Psoas muscle (tissue), 8 donors: Measurements from ENCODE around the gene SFSWAP. TPM values are rescaled to one million over a fixed set of nuclear protein-coding genes. Genes with fewer than 3 reads are reported as not detected.
A peak's percentile ranks its signal among the peaks of the same experiment; 100 is the strongest.

Source experiments
- ATAC-seq, 4 donors: fragments of 200-7000 bp; cut with Tn5 transposase; one replicate each; pipeline ENCODE4 v1.9.1; 2020; ENCODE audit warnings: moderate library complexity in 3 of 4, mild to moderate bottlenecking in 2 of 4
- DNase-seq, 2 donors: peaks; one replicate each; pipeline ENCODE4 v3.0.0-alpha.2; 2020
- H3K27ac ChIP-seq: fragments of 200-600 bp; one replicate; pipeline ENCODE4 v1.8.0; 2022
- H3K27me3 ChIP-seq, 3 donors: fragments of 200-600 bp in 1 of 3; one replicate each; pipeline versions ENCODE4 v1.6.1 to v1.8.0; 2013 to 2022; ENCODE audit warnings: low read length in 2 of 3, mild to moderate bottlenecking in 2 of 3, moderate library complexity in 1 of 3; ENCODE audit not compliant: insufficient read depth in 3 of 3
- H3K36me3 ChIP-seq, 2 donors: fragments of 200-600 bp in 1 of 2; one replicate each; pipeline versions ENCODE4 v1.6.1 to v1.8.0; 2013 to 2022; ENCODE audit warnings: low read depth in 1 of 2, mild to moderate bottlenecking in 1 of 2, moderate library complexity in 1 of 2; ENCODE audit not compliant: insufficient read depth in 1 of 2
- H3K4me1 ChIP-seq: fragments of 200-600 bp; one replicate; pipeline ENCODE4 v1.8.0; 2022
- H3K4me3 ChIP-seq: fragments of 200-600 bp; one replicate; pipeline ENCODE4 v1.8.0; 2022; ENCODE audit warnings: mild to moderate bottlenecking
- H3K9me3 ChIP-seq: fragments of 200-600 bp; one replicate; pipeline ENCODE4 v1.8.0; 2022
- CTCF ChIP-seq: fragments of 200-600 bp; IDR thresholded peaks from one replicate; pipeline ENCODE4 v1.8.0; 2022; ENCODE audit warnings: antibody characterized with exemption
- WGBS, 3 donors: extraction: QIAGEN DNeasy Blood & Tissue Kit; methylation state at CpG; one replicate each; pipeline versions ENCODE4 v1.1.6 to v1.1.7; 2013; 5-methylcytosine and 5-hydroxymethylcytosine counted together
- intact Hi-C, 2 donors: fragments of 100-400 bp; cut with DNase I; formaldehyde crosslinking; loops; one replicate each; pipeline versions ENCODE4 v1.11.0 to v1.14.2; 2022
- polyA plus RNA-seq, 3 donors: library from polyadenylated mRNA; stranded (reverse); fragments of 200-250 nt; gene quantifications; one replicate each; pipeline ENCODE4 v1.2.3, GENCODE V29; 2013
- total RNA-seq, 4 donors: library from RNA; stranded (reverse); fragmentation: NEBNext Ultra II Directional in 2 of 4; extraction: Animal tissue kit (Norgen Biotek cat#: 25700) in 2 of 4; gene quantifications; one replicate each; pipeline versions ENCODE4 v1.2.1 to v1.2.4, GENCODE V29; 2021 to 2023
- donor health status: healthy with polysubstance abuse.
- donor health status: DM: no; HTN: no; CAD: no; lungs with moderate emphysema.
- donor health status: Bipolar disorder and iron deficiency.
- donor health status: healthy.
- donor health status: DM: yes; HTN: yes; CAD: no.
- donor health status: DM: no; HTN: no; CAD: no.
- donor health status: DM: no; HTN: no; CAD: no.
- donor health status: DM: yes; HTN: yes; CAD: no.

Gene SFSWAP
- total and polyA plus RNA-seq, 7 donors = 19.4 to 34.3 (median 23.5) TPM

GRCh38 chr12:131825146-131825892, 114.4 kb downstream of the SFSWAP start:
- H3K4me3 ChIP-seq = no peak overlapping the region
- ATAC-seq (peak in 1 of 4 donors; percentile 22), DNase-seq (no peak)
- no peak for TF ChIP-seq CTCF
- H3K4me1 ChIP-seq = peaks cover 5% of the 10 kb centered on the region
- 30 to 44% (median 34%) methylated on average over 18 of the region's 18 CpGs for WGBS, 3 donors
- H3K27ac ChIP-seq = no peak overlapping the region
- no peaks in the 10 kb centered on the region for H3K36me3 ChIP-seq
- intact Hi-C loops = loop anchor here in 1 of 2 donors (10.0 kb wide), 1 partner anchor 911 kb away; no protein-coding TSS in a partner anchor
- H3K9me3 ChIP-seq = no peaks in the 10 kb centered on the region
- H3K27me3 ChIP-seq = peaks cover 0 to 59% (median 9%) of the 10 kb centered on the region in 3 donors

- no peak overlapping the region for H3K4me3 ChIP-seq
- peaks cover 0 to 65% (median 7%) of the 10 kb centered on the region in 3 donors for H3K27me3 ChIP-seq
- H3K9me3 ChIP-seq = no peaks in the 10 kb centered on the region
- 65 to 70% (median 68%) methylated on average over 23 of the region's 23 CpGs for WGBS, 3 donors
- H3K36me3 ChIP-seq = no peaks in the 10 kb centered on the region
- intact Hi-C loops = loop anchor here in 1 of 2 donors (10.0 kb wide), 1 partner anchor 912 kb away; no protein-coding TSS in a partner anchor
- DNase-seq (no peak), ATAC-seq (no peak)
- peaks cover 5% of the 10 kb centered on the region for H3K4me1 ChIP-seq
- no peak overlapping the region for H3K27ac ChIP-seq
- TF ChIP-seq CTCF = no peak
Observed at GRCh38 chr12:131826097-131826928, 115.4 kb downstream of the SFSWAP start.

GRCh38 chr12:131827961-131828534, 117.2 kb downstream of the SFSWAP start, which contains the start of gene MMP17:
Gene MMP17, plus strand, starts transcription at chr12:131828393. Its CDS starts 102 bp downstream, at chr12:131828495.
- peak; percentile 74 to 79 for DNase-seq
- Histone ChIP-seq H3K4me3 (peak within 1 kb of the TSS; percentile 64), H3K4me1 (peaks cover 5% of the 10 kb centered on the region), H3K27ac (no peak within 1 kb of the TSS), H3K9me3 (no peaks in the 10 kb centered on the region), H3K36me3 (no peaks in the 10 kb centered on the region), H3K27me3 (peaks cover 0 to 73% (median 7%) of the 10 kb centered on the region in 3 donors)
- TF ChIP-seq CTCF = no peak
- WGBS, 3 donors = 0 to 1% (median 0%) methylated on average over 50 to 86 of the region's 86 CpGs
- peak; percentile 58 to 75 (median 68) for ATAC-seq
- intact Hi-C loops = loop anchor here in 1 of 2 donors (10.0 kb wide), 1 partner anchor 913 kb away; no protein-coding TSS in a partner anchor

GRCh38 chr12:131828671-131829355, 117.9 kb downstream of the SFSWAP start:
- H3K4me3 ChIP-seq = peak overlapping the region; percentile 64
- no peak for TF ChIP-seq CTCF
- ATAC-seq = peak in 1 of 4 donors; percentile 23
- no peaks in the 10 kb centered on the region for H3K9me3 ChIP-seq
- intact Hi-C loops = loop anchor here in 1 of 2 donors (10.0 kb wide), 1 partner anchor 914 kb away; no protein-coding TSS in a partner anchor
- peak in 1 of 2 donors; percentile 69 for DNase-seq
- H3K27me3 ChIP-seq = peaks cover 0 to 75% (median 7%) of the 10 kb centered on the region in 3 donors
- peaks cover 5% of the 10 kb centered on the region for H3K4me1 ChIP-seq
- H3K36me3 ChIP-seq = no peaks in the 10 kb centered on the region
- no peak overlapping the region for H3K27ac ChIP-seq
- 1% methylated on average over 37 to 64 of the region's 64 CpGs for WGBS, 3 donors
